ENCODE results near the gene TTC39B. TPM values are rescaled to one million over a fixed set of nuclear protein-coding genes. Genes with fewer than 3 reads are reported as not detected.
A peak's percentile ranks its signal among the peaks of the same experiment; 100 is the strongest.

TTC39B gene
- total and polyA plus RNA-seq, 7 donors, result 0.18 to 13.1 (median 1.8) TPM

DNA sequence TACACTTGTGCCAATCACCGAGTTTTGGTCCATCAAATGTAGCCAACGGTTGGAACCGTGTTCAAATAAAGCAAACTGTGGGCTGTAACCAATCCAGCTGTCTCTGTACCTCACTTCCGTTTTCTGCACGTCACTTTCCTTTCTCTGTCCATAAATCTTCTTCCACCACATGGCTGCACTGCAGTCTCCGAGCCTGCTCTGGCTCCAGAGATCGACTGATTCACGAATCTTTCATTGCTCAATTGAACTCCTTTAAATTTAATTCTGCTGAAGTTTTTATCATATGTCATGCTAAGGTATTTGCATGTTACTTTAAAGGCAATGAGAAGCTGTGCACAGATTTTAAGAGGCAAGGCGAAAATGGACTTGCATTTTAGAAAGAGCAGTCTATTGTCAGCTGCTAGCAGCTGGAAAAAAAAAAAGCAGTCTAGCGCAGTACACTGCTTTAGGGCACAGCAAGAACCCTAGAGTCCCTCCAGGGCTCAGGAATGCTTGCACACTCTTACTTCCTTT is 13.2 kb downstream of the TTC39B start:
- Histone ChIP-seq H3K4me1 (peaks cover 16% of the 10 kb centered on the region), H3K36me3 (ENCODE audit: insufficient read depth in 1 of 2, low read depth in 1 of 2) (no peaks in the 10 kb centered on the region), H3K9me3 (no peaks in the 10 kb centered on the region), H3K4me3 (peak overlapping the region; percentile 20), H3K27ac (peak overlapping the region; percentile 11), H3K27me3 (ENCODE audit: insufficient read depth in 3 of 3, low read length in 2 of 3) (no peaks in the 10 kb centered on the region)
- DNase-seq (no peak), ATAC-seq (no peak)
- intact Hi-C loops (cut with DNase I), result loop anchor here in 1 of 2 donors (5.0 kb wide), 2 partner anchors 37 to 123 kb away; no protein-coding TSS in a partner anchor
- WGBS, 3 donors, result 20 to 40% (median 34%) methylated on average over 10 of the region's 10 CpGs
- TF ChIP-seq, protein P1, sequence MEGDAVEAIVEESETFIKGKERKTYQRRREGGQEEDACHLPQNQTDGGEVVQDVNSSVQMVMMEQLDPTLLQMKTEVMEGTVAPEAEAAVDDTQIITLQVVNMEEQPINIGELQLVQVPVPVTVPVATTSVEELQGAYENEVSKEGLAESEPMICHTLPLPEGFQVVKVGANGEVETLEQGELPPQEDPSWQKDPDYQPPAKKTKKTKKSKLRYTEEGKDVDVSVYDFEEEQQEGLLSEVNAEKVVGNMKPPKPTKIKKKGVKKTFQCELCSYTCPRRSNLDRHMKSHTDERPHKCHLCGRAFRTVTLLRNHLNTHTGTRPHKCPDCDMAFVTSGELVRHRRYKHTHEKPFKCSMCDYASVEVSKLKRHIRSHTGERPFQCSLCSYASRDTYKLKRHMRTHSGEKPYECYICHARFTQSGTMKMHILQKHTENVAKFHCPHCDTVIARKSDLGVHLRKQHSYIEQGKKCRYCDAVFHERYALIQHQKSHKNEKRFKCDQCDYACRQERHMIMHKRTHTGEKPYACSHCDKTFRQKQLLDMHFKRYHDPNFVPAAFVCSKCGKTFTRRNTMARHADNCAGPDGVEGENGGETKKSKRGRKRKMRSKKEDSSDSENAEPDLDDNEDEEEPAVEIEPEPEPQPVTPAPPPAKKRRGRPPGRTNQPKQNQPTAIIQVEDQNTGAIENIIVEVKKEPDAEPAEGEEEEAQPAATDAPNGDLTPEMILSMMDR (IDR thresholded peaks at IDR 0.05), result no peak

DNA sequence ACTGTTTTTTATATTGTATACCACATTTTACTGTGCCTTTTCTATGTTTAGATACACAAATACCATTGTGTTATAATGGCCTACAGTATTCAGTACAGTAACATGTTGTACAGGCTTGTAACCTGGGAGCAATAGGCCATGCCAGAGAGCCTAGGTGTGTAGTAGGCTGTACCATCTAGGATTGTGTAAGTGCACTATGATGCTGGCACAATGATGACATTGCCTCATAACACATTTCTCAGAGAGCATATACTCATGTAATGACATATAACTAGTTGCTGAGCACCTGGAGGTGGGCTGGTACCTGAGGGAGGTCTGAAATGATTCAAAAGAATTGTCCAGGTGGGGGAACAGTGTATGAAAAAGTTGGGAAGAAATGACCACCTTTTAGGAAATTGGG is 13.9 kb downstream of the TTC39B start:
- TF ChIP-seq, protein P1 (IDR thresholded peaks at IDR 0.05), result no peak
- intact Hi-C loops (cut with DNase I), result loop anchor here in 1 of 2 donors (5.0 kb wide), 2 partner anchors 36 to 124 kb away; no protein-coding TSS in a partner anchor
- no peaks in the 10 kb centered on the region for H3K9me3 ChIP-seq
- peaks cover 16% of the 10 kb centered on the region for H3K4me1 ChIP-seq
- no peaks in the 10 kb centered on the region for H3K27me3 ChIP-seq (ENCODE audit: insufficient read depth in 3 of 3, low read length in 2 of 3)
- no peak for ATAC-seq
- DNase-seq, result no peak
- H3K4me3 ChIP-seq, result no peak overlapping the region
- no peak overlapping the region for H3K27ac ChIP-seq
- no peaks in the 10 kb centered on the region for H3K36me3 ChIP-seq (ENCODE audit: insufficient read depth in 1 of 2, low read depth in 1 of 2)

DNA sequence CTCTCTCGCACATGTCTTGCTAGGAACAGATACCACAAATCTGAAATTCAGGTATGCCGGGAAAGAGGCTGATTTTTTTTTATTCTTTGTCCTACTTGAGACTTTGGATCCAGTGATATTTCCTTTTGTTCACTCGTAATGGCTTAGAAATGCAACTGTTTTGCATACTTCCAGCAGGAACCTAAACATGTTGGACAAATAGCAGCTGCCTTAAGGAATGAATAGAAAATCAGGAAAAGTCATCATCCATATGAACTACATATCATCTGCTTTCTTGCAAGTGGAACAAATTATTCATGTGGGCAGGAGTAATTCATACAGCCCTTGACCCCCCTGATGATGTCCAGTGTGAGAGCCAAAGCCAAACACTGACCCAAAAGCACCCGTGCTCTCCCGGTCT is 17.4 kb downstream of the TTC39B start:
- intact Hi-C loops (cut with DNase I), result loop anchor here in 1 of 2 donors (5.0 kb wide), 2 partner anchors 32 to 128 kb away; no protein-coding TSS in a partner anchor
- no peak overlapping the region for H3K27ac ChIP-seq
- H3K27me3 ChIP-seq (ENCODE audit: insufficient read depth in 3 of 3, low read length in 2 of 3), result no peaks in the 10 kb centered on the region
- H3K36me3 ChIP-seq (ENCODE audit: insufficient read depth in 1 of 2, low read depth in 1 of 2), result no peaks in the 10 kb centered on the region
- H3K4me1 ChIP-seq, result peaks cover 5% of the 10 kb centered on the region
- no peak overlapping the region for H3K4me3 ChIP-seq
- no peaks in the 10 kb centered on the region for H3K9me3 ChIP-seq
- DNase-seq (no peak), ATAC-seq (no peak)
- 77 to 82% (median 78%) methylated on average over 5 of the region's 5 CpGs for WGBS, 3 donors
- TF ChIP-seq, protein P1 (IDR thresholded peaks at IDR 0.05), result no peak

DNA sequence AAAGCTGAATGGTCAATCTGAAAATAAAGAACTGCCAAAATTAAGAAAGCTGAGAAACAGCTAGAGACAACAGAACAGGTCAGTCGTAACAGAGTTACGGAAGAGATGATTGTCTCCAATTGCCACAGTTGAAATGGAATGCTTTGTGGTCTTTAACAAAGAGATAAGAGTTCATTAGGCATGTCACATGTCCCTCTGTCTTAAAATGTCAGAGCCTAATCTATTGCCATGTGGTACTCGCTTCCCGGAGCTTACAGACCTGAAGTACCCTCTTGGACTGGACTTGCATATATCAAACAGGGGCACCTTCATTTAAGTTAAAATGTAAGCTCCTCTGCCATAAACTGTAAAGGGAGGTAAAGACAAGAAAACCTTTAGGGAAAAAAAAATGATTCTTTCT is 19.7 kb downstream of the TTC39B start:
- no peaks in the 10 kb centered on the region for H3K4me1 ChIP-seq
- no peaks in the 10 kb centered on the region for H3K9me3 ChIP-seq
- 93 to 97% (median 97%) methylated on average over 4 of the region's 4 CpGs for WGBS, 3 donors
- H3K27me3 ChIP-seq (ENCODE audit: insufficient read depth in 3 of 3, low read length in 2 of 3), result no peaks in the 10 kb centered on the region
- H3K36me3 ChIP-seq (ENCODE audit: insufficient read depth in 1 of 2, low read depth in 1 of 2), result no peaks in the 10 kb centered on the region
- DNase-seq, result no peak
- no peak overlapping the region for H3K27ac ChIP-seq
- ATAC-seq, result no peak
- intact Hi-C loops (cut with DNase I), result no loop called here
- H3K4me3 ChIP-seq, result no peak overlapping the region
- TF ChIP-seq, protein P1 (IDR thresholded peaks at IDR 0.05), result no peak
